Measurements from ENCODE around the gene KPNA6.
"Not testable (repeated sequence)": the region's sequence is repeated elsewhere in the genome, so short reads cannot be mapped to it uniquely, and the experiment has no call there.

KPNA6 gene

GRCh38 chr1:32144033-32144432 lies 36.2 kb downstream of the KPNA6 start:
- H3K4me3 ChIP-seq (ENCODE audit: low read depth, low read length) = no peak overlapping the region
- no peak for TF ChIP-seq CTCF (IDR thresholded peaks at IDR 0.05; ENCODE audit: low read depth, low read length, missing control alignments)
- no peak for DNase-seq (ENCODE audit: low read depth)

- H3K4me3 ChIP-seq (ENCODE audit: low read depth, low read length); DNase-seq (ENCODE audit: low read depth): not testable (repeated sequence)
These were observed 39.9 kb downstream of the KPNA6 start for GRCh38 chr1:32147799-32148198.

GRCh38 chr1:32150847-32151246 lies 43.0 kb downstream of the KPNA6 start:
- DNase-seq (ENCODE audit: low read depth) = no peak
- no peak for TF ChIP-seq CTCF (IDR thresholded peaks at IDR 0.05; ENCODE audit: low read depth, low read length, missing control alignments)
- no peak overlapping the region for H3K4me3 ChIP-seq (ENCODE audit: low read depth, low read length)

- no peak for DNase-seq (ENCODE audit: low read depth)
- H3K4me3 ChIP-seq (ENCODE audit: low read depth, low read length) = no peak overlapping the region
- no peak for TF ChIP-seq CTCF (IDR thresholded peaks at IDR 0.05; ENCODE audit: low read depth, low read length, missing control alignments)
These were observed 43.5 kb downstream of the KPNA6 start for GRCh38 chr1:32151319-32151787.

GRCh38 chr1:32159189-32159588 lies 51.3 kb downstream of the KPNA6 start:
- TF ChIP-seq CTCF (IDR thresholded peaks at IDR 0.05; ENCODE audit: low read depth, low read length, missing control alignments) = no peak
- DNase-seq (ENCODE audit: low read depth) = no peak
- no peak overlapping the region for H3K4me3 ChIP-seq (ENCODE audit: low read depth, low read length)

GRCh38 chr1:32163405-32163804 lies 55.5 kb downstream of the KPNA6 start:
- H3K4me3 ChIP-seq (ENCODE audit: low read depth, low read length) = no peak overlapping the region
- TF ChIP-seq CTCF (IDR thresholded peaks at IDR 0.05; ENCODE audit: low read depth, low read length, missing control alignments) = no peak
- DNase-seq (ENCODE audit: low read depth) = no peak

- not testable (repeated sequence) for H3K4me3 ChIP-seq (ENCODE audit: low read depth, low read length); DNase-seq (ENCODE audit: low read depth)
These were observed 57.8 kb downstream of the KPNA6 start for GRCh38 chr1:32165633-32166032.

GRCh38 chr1:32170991-32171390 lies 63.1 kb downstream of the KPNA6 start:
- no peak for TF ChIP-seq CTCF (IDR thresholded peaks at IDR 0.05; ENCODE audit: low read depth, low read length, missing control alignments)
- no peak for DNase-seq (ENCODE audit: low read depth)
- H3K4me3 ChIP-seq (ENCODE audit: low read depth, low read length) = no peak overlapping the region

Data from GM12864 (cell line).